HG03175 (cell line): ENCODE measurements around the gene SLC7A4.

ENCODE experiments used
- ATAC-seq: cut with Tn5 transposase; IDR thresholded peaks from one replicate; pipeline ENCODE4 v1.9.1; 2021; ENCODE audit warnings: mild to moderate bottlenecking, moderate library complexity; ENCODE audit not compliant: unreplicated experiment

Gene SLC7A4

DNA sequence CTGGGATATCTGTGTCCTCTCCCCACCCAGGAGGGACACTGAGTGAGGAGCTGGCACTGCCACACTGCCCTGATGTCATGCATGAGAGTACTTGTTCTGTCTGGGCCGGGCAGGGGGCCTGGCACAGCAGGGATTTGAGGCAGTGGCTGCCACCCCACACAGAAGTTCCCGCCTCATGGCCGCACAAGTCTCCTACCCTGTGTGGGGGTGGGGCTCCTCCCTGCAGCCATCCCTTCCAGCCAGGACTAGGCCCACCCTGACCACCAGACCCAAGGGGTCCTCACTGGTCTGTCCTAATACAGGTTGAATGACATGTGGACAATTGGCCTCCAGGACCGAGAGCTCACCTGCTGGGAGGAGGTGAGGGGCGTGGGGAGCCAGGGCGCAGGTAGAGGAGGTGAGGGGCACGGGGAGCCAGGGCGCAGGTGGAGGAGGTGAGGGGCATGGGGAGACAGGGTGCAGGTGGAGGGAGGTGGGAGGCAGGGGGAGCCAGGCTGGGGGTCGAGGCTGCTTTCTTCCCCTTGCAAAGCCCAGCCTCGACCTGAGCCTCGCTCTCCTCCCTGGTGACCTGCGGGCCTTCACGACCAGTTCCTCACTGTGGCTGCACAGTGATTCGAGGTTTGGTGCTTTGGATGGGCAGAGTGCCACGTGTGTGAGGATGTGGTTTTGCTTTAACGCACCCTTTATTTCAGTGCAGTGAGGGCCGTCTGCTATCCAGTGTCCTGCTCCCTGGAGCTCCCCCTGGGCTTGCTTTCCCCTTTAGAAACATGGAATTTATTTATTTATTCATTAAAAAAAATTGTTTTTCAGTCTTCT is 42.8 kb downstream of the SLC7A4 start:
- no peak for ATAC-seq

DNA sequence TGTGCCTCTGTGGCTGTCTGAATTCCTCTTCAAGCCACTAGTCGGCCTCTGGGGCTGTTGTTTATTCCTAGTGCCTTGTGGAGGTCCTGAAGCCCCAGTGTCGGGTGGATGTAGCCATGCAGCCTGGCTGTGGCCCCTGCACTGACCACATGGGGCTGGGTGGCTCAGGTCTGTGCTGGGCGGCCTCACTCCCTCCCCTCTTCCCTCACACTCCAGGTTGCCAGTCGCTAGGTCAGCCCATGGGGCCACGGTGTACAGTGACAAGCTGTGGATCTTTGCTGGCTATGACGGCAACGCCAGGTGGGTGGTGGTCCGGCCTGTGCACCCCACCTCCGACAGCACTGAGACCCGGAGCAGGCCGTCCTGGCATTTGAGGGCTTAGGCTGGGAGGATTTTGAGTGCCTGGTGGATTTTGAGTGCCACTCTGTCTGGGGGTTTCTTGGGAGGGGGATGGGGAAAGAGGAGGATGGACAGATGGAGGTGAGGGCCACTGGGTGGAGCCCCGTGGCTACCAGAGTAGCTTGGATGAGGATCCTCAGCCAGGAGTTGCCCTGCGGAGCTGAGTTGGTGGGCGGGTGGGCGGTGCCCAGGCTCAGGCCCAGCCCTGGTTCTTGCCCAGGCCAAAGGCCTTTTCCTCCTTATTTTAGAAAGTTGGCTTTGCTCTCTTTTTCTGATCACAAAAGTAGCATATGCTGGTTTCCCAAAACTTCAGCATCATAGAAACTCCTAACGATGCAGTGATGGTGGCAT is 43.6 kb downstream of the SLC7A4 start:
- ATAC-seq = no peak

DNA sequence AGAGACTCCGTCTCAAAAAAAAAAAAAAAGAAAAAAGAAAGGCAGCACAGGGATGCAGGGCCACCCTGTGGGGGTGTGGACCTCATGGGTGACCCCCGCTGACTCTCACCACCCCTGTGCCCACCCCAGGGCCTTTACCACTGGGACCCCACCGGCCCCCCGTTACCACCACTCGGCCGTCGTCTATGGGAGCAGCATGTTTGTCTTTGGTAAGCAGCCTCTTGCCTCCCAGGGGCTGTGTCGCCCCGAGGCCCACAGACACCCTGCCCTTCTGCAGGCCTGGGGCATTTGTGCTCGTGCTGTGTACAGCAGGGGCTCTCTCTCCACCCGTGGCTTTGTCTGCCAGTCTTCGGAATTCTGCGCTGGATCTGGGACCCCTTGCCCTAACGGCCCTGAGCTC is 45.0 kb downstream of the SLC7A4 start:
- ATAC-seq = no peak

DNA sequence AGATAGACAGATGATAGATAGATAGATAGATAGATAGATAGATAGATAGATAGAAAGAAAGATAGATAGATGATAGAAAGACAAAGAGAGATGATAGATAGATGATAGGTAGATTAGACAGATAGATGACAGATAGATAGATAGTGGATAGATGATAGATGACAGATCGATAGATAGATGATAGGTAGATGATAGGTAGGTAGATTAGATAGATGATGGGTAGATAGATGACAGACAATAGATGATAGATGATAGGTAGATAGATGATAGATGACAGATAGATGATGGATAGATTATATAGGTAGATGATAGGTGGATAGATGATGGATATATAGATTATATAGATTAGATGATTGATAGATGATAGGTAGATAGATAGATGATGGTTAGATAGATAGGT is 46.0 kb downstream of the SLC7A4 start:
- ATAC-seq = no peak

DNA sequence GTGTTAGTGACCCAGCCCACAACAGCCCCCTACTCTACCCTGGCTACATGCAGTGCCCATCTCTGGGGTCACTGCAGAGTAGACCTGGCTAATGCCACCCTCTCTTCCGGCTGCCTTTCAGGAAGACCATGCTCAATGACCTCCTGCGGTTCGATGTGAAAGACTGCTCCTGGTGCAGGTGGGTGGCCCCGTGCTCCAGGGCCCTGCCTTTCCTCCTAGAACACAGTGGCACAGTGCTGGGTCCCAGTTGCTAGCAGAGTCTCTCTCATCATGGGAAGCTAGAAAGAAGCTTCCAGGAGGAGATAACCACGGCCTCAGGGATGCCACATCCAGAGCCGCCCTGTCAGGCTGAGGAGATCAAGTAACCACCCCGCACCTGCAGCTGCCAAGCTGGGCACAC is 46.6 kb downstream of the SLC7A4 start:
- ATAC-seq = no peak

DNA sequence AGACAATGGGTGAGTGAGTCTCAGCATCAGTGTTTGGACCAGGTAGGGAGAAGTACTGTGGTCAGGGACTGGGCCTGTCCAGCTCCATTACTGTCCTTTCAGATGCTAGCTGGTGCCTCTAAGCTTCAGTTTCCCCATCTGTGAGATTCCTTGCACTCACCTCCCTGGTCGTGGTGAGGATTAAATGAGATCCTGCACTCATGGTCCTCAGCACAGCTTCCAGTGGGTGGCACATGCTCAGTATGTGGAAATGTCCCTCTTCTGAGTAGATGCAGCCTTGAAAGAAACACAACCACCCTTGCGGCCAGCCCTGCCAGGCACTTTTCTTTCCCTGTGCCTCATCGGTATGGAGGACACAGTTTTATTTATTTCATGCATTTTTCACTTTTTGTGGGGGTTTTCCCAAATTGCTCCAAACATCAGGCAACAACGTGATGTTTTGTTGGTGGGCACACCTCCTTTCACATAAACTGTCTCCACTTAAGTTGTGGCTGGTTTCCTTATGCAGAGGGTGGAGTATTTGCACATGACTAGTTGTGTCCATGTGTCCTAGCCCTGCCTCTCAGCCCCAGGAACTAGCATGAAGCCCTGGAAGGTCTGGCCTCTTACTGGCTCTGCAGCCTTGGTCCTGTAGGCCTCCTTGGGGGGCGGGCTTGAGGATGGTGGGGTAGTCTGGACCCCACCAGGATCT is 49.1 kb downstream of the SLC7A4 start:
- no peak for ATAC-seq

DNA sequence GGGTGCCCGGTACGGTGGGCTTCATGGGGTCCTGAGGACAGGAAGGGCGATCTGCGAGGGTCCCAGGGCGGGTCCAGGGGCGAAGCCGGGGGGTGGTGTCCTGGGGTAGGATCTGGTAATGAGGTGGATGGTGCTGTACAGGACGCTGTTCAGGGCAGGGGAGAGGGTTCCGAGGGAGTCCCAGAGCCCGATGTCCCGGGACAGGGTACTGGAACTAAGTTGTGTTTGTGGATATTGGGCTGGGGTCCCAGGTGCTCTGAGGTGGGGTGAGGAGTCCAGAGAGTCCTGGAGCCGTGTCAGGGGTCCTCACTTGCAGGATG is 49.8 kb downstream of the SLC7A4 start:
- peak; percentile 11 for ATAC-seq

DNA sequence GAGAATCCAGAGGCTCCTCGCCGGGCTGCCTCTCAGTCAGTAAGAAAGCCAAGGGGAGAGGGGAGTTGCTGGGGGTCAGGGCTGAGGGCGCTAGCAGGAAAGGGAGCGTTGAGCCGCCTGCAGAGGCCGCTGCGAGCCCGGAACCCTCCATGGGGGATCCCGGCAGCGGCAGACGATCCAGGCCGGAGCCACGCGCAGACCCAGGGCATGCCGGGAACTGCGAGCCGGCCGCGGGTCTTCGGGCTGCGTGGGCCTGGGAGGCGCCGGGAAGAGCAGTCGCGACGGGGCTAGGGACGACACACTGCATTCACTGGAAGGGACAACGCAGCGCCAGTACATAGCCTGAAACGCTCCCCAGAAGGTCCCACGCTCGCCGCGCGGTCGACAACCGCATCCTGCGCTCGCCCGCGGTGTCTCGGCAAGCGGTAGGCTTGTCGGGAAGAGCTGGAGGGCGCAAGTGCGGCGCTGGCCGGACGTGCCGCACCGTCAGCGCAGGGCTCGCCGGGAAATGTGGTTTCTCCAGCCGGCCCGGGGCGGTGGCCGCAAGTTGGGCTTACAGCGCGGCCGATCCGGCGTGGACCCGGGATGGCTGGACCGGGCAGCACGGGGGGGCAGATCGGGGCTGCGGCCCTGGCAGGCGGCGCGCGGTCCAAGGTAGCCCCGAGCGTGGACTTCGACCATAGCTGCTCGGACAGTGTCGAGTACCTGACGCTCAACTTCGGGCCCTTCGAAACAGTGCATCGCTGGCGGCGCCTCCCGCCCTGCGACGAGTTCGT is 50.4 kb downstream of the SLC7A4 start, which contains the start of gene LZTR1:
LZTR1 (plus strand) TSS at position 511 of the 776 bp plus-strand sequence; CDS start at position 586, 75 bp downstream.
- peak; percentile 69 for ATAC-seq

DNA sequence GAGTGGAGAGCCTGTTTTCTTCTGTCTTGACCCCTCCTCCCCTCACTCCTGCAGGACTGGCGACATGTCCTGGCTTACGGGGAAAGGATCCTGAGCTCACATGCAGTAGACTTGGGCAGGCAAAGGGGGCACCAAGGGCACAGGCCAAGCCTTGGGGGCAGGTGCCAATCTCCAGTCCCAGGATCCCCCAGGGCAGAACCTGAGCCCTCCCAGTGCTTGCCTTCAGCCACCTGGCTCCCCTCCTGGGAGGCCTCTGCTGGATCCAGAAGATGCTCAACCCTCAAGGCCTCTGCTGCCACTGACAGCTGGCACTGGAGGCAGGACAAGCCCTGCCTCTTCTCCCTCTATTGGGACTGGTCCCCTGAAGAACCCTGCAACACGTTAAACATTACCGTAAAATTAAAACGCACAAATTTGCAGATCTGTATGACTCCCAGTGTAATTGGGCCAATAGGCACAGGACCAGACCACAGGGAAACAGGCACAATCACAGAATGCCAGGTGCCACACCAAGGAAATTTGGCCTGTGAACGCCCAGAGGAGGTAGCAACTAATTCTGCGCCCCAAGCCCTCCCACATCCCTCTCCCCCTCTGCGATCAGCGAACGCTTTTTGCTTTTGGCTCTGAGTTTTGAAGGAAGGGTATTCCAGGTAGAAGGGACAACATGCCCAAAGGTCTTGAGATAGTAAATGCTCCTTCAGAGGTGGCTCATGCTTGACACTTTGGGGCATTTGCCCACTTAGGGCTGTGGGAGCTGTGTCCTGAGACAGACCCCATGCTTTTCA is 51.2 kb downstream of the SLC7A4 start:
- ATAC-seq = no peak

DNA sequence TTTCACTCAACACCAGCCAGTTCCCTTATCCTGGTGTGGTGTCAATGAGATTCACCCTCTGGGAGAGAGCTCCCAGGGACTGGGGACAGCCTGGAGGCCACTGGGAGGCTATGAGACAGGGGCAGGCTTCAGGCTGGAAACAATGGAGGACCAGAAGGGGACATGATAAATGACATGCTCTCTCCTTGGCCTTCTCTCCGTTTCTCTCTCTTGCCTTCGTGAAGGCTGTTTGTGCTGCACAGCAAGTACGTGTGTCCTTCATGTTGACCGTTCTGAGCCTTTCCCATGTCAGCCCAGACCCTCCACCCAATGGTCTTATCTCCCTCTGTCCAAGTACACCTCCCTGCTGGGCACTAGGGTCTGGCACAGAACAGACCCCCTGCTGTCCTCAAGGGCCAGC is 51.8 kb downstream of the SLC7A4 start:
- ATAC-seq = no peak

DNA sequence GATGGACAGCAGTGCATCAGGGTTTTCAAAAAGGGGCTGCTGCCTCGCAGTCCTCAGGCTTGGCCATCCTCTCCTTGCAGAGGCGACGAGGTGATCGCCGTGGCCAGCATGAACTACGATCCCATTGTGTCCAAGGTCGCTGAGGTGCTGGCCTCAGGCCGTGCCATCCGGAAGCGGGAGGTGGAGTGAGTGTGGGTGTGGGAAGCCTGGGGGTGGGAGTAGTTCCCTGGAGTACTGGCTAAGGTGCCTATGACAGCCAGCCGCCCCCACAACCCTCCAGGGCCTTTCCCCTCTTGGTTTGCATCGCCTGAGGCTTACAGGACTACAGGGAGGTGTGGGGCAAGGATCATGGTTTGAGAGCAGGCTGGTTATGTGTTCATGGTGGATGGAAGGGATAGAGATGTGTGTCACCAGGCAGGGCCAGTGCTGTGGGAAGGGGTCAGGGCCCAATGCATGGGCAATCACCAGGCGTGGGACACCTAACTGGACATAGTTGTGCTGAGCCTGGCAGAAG is 52.4 kb downstream of the SLC7A4 start:
- ATAC-seq = no peak

DNA sequence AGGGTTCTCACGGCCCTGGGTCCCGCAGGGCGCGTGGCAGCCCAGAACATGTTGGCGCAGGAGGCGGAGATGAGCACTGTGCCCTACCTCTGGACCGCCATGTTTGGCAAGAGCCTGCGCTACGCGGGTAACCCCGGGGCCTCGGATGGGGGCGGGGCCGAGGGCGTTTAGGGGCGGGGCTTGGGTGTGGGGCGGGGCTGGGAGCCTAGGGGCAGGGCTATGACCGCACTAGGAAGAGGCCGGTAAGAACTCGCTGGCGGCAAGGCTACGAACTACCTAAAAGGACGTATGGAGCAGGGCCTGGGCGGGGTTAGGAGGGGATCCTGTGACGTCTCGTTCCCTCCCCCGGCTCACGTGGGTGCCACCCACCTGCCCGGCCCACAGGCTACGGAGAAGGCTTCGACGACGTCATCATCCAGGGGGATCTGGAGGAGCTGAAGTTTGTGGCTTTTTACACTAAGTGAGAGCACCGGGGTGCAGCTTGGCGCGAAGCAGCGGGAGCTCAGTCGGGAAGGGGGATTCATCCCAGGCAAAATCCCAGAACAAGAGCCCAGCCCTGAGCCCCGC is 53.0 kb downstream of the SLC7A4 start:
- ATAC-seq = peak; percentile 54
